ENCODE data around the gene SP8. TPM values are rescaled to one million over a fixed set of nuclear protein-coding genes. Genes with fewer than 3 reads are reported as not detected.
A peak's percentile ranks its signal among the peaks of the same experiment; 100 is the strongest.
"Not testable (repeated sequence)": the region's sequence is repeated elsewhere in the genome, so short reads cannot be mapped to it uniquely, and the experiment has no call there.

The SP8 gene
- total RNA-seq = under 1 TPM in 1 of 2 experiments, not detected in 1; 0.07 TPM

DNA sequence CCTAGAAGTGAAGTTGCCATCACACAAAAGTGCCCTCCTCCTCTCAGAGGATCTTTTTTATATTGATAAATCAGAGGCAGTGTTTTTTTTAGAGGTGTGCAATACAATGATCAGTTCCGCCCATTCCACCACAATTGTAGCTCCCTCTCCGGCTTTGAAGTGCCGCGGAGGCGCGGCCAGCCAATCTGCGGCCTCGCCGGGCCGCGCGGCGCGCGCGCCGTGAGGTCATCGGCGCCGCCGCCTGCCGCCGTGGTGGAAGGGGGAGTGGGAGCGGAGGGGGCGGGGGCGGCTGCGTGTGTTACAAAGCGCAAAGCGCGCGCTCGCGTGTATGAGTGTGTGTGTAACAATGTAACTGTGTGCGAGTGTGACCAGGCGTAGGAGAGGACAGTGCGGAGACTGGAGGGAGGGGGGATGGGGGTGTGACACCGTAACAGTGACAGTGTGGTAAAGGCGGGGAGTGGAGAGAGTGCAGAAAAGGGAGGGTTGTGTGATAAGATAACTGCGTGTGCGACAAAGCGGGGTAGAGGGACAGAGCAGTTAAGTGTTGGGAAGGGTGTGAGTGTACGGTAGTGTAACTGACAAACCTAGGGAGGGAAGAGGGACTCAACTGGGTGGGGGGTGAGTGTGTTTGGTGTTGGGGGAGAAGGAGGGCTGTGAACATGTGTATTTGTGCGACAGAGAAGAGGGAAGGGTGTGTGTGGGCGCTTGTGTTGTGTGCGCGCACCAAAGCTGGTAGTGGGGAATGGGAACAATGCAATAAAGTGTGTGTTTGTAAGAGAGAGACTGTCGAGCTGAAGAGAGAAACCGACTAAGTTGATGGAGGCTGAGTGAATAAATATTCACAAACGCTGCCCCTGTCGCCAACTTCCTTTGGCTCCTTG is at the start of gene SP8:
Gene SP8, minus strand, starts transcription at position 108 of the 881 bp plus-strand sequence. Its CDS starts 88 bp downstream, at position 20.
- intact Hi-C loops (cut with micrococcal nuclease) = loop anchor here (1.0 to 10.0 kb wide), 8 partner anchors 10 to 1295 kb away; partner anchors contain the start of genes CDCA7L, DNAH11 and POLR1F
- CTCF ChIA-PET = no interaction called here
- no peak within 1 kb of the TSS for H3K27ac Mint-ChIP-seq
- peaks cover 9% of the 10 kb centered on the region for H3K36me3 Mint-ChIP-seq (ENCODE audit: low read depth)
- DNase-seq = peak; percentile 38
- peaks cover 75% of the 10 kb centered on the region for H3K27me3 Mint-ChIP-seq (ENCODE audit: low read depth)
- H3K9me3 Mint-ChIP-seq = peaks cover 4% of the 10 kb centered on the region
- H3K4me3 Mint-ChIP-seq = peak within 1 kb of the TSS; percentile 69
- H3K4me1 Mint-ChIP-seq (ENCODE audit: low read depth) = peaks cover 27% of the 10 kb centered on the region

DNA sequence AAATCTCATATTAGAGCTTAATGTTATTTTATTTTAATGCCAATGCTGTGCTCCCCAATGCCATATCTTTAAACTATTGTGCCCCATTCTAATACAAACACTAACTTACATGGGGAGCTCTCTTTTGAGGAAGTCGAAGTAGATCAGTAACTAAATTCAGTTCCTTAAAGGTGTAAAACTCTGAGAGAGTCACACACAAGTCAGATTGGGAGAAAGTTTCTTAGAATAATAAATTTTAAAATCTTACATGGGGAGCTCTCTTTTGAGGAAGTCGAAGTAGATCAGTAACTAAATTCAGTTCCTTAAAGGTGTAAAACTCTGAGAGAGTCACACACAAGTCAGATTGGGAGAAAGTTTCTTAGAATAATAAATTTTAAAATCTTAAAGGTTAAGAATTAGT is 49.7 kb upstream of the SP8 start:
- H3K27me3 Mint-ChIP-seq (ENCODE audit: low read depth); DNase-seq; H3K4me1 Mint-ChIP-seq (ENCODE audit: low read depth); H3K27ac Mint-ChIP-seq; H3K4me3 Mint-ChIP-seq; H3K36me3 Mint-ChIP-seq (ENCODE audit: low read depth); CTCF ChIA-PET; H3K9me3 Mint-ChIP-seq; intact Hi-C loops (cut with micrococcal nuclease): not testable (repeated sequence)

DNA sequence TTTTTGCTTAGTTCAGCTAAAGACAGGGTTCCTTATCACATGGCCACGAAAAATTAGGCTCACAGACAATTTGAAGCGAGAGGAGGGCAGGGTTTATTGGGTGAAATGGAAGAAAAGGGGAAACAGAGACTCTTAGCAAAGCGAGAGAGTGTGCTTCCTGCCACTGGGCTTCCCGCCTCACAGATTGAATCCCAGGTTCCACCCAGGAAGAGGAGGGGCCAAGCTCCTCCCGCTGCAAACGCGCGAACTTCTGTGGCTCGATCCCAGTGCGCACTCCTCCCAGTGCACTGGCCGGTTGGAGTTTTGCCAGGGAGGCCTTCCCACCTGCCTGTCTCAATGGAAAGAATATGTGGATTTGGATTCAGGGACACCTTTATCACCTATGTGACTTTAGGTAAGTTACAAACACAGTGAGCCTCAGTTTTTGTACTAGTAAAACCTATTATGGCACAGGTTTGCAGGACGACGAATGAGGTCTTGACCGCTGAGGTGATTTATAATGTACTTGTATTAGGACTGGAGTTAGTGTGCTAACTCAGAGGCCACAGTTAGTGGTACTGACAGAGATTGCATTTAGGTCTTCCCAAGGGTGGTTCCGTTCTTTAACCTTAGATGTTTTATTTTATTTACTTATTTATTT is 48.5 kb upstream of the SP8 start:
- DNase-seq = no peak
- H3K4me3 Mint-ChIP-seq = no peak overlapping the region
- CTCF ChIA-PET = no interaction called here
- no peaks in the 10 kb centered on the region for H3K9me3 Mint-ChIP-seq
- no peaks in the 10 kb centered on the region for H3K36me3 Mint-ChIP-seq (ENCODE audit: low read depth)
- H3K4me1 Mint-ChIP-seq (ENCODE audit: low read depth) = no peaks in the 10 kb centered on the region
- H3K27ac Mint-ChIP-seq = no peak overlapping the region
- H3K27me3 Mint-ChIP-seq (ENCODE audit: low read depth) = peaks cover 8% of the 10 kb centered on the region
- intact Hi-C loops (cut with micrococcal nuclease) = no loop called here

DNA sequence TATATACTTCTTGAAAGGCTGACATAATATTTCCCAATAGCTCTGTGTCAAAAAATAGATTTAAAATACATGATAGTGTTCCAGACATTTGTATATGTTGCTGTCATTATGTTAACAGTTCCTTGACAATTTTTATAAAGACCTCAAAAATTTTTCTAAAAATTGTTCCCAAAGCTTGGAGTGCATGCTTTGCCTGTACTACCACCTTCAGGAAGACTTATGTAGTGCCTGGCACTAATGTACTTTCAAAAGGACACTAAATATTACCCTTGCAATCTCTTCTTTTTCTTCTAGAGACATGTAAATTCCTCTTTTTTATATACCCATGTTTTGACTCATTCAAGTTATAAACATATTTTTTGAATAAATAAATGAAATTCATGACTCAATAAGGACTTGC is 48.0 kb upstream of the SP8 start:
- CTCF ChIA-PET = no interaction called here
- no peak for DNase-seq
- Mint-ChIP-seq H3K4me3 (no peak overlapping the region), H3K9me3 (no peaks in the 10 kb centered on the region), H3K27me3 (ENCODE audit: low read depth) (peaks cover 13% of the 10 kb centered on the region), H3K36me3 (ENCODE audit: low read depth) (no peaks in the 10 kb centered on the region), H3K27ac (no peak overlapping the region), H3K4me1 (ENCODE audit: low read depth) (no peaks in the 10 kb centered on the region)
- intact Hi-C loops (cut with micrococcal nuclease) = loop anchor here (1.0 kb wide), 1 partner anchor 56 kb away; no protein-coding TSS in a partner anchor

DNA sequence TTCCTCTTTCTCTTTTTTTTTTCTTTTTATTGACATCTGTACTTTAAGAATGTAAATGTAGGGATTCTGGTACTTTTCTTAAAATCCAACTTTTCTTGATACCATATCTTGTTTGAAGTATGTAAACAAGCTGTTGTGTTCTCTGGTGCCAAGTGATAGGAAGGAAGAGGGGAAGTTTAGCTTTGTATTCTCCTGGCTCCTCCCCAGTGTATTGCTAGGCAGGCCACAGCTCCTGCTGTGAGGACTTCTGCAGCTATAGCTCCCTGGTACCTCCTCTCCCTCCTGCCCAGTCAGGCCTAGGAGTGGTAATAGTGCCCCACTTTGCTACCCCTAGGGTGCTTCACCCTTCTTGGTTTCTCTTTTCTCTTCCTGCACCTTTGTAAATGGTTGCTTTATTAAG is 45.3 kb upstream of the SP8 start:
- H3K27ac Mint-ChIP-seq = no peak overlapping the region
- no peak for DNase-seq
- CTCF ChIA-PET = interaction anchor here (0.6 to 0.7 kb wide), 3 partner anchors 22 to 1123 kb away, joined by 3 read pairs; no protein-coding TSS in a partner anchor

DNA sequence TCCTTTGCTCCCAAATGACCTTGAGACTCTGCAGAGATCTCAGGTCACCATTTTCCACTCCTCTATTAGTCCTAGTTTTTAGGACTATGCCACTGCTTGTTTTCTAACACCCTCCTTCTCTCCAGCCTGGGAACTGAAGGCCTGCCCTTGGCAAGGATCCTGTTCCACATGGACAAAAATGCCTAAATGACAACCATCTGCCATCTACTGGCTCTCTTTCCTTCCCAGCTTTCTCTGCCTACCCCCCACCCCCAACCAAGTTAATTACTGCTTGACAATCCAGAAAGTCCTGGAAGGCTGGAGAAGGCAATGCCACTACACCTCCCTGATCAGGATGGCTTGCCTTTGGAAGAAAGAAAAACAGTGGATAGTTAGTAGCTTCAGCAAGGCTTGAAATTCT is 44.8 kb upstream of the SP8 start:
- Mint-ChIP-seq H3K27me3 (ENCODE audit: low read depth) (peaks cover 18% of the 10 kb centered on the region), H3K36me3 (ENCODE audit: low read depth) (no peaks in the 10 kb centered on the region), H3K4me1 (ENCODE audit: low read depth) (no peaks in the 10 kb centered on the region), H3K4me3 (no peak overlapping the region), H3K27ac (no peak overlapping the region), H3K9me3 (no peaks in the 10 kb centered on the region)
- CTCF ChIA-PET = interaction anchor here (0.6 to 0.7 kb wide), 3 partner anchors 22 to 1122 kb away, joined by 3 read pairs; no protein-coding TSS in a partner anchor
- no peak for DNase-seq
- intact Hi-C loops (cut with micrococcal nuclease) = no loop called here

More for the DNA sequence above, 45.3 kb upstream of the SP8 start:
- Mint-ChIP-seq H3K4me1 (ENCODE audit: low read depth) (no peaks in the 10 kb centered on the region), H3K9me3 (no peaks in the 10 kb centered on the region), H3K4me3 (no peak overlapping the region), H3K27me3 (ENCODE audit: low read depth) (peaks cover 18% of the 10 kb centered on the region), H3K36me3 (ENCODE audit: low read depth) (no peaks in the 10 kb centered on the region)
- intact Hi-C loops (cut with micrococcal nuclease) = no loop called here

DNA sequence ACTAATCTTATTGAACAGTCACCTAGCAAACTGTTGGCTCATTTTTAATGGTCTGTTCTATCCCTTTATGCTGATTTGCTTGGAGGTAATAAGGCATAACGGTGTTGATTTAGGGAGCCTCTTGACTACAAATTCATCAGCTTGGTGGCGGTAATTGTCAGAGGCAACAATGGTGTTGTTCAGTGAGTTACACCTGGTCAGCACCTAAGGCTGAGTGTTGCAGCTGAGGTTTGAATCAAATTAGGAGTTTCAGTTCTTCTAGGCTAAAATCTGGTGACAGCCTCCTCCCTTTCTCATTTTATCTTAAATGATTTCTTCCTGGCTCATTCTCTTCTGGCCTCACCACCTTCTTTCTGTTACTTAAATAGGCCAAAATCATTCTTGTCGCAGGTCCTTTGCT is 42.3 kb upstream of the SP8 start:
- DNase-seq = no peak

DNA sequence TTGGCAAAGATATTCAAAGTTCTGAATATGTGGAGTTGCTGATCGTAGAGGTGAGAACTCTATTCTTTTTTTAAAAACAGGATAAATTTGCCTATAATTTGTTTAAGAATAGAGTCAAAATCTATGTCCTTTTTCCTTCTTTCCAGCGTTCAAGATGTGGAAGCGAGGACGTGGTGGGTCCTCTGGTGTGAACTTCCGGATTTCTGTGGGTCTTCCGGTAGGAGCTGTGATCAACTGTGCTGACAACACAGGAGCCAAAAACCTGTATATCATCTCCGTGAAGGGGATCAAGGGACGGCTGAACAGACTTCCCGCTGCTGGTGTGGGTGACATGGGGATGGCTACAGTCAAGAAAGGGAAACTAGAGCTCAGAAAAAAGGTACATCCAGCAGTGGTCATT is 40.5 kb upstream of the SP8 start:
- H3K36me3 Mint-ChIP-seq (ENCODE audit: low read depth) = no peaks in the 10 kb centered on the region
- no peak overlapping the region for H3K4me3 Mint-ChIP-seq
- H3K9me3 Mint-ChIP-seq = no peaks in the 10 kb centered on the region
- CTCF ChIA-PET = no interaction called here
- H3K27ac Mint-ChIP-seq = no peak overlapping the region
- H3K27me3 Mint-ChIP-seq (ENCODE audit: low read depth) = peaks cover 22% of the 10 kb centered on the region
- no peaks in the 10 kb centered on the region for H3K4me1 Mint-ChIP-seq (ENCODE audit: low read depth)
- intact Hi-C loops (cut with micrococcal nuclease) = no loop called here
- DNase-seq = no peak

More for the DNA sequence above, 42.3 kb upstream of the SP8 start:
- Mint-ChIP-seq H3K36me3 (ENCODE audit: low read depth) (no peaks in the 10 kb centered on the region), H3K4me3 (no peak overlapping the region), H3K27ac (no peak overlapping the region), H3K27me3 (ENCODE audit: low read depth) (peaks cover 23% of the 10 kb centered on the region), H3K9me3 (no peaks in the 10 kb centered on the region), H3K4me1 (ENCODE audit: low read depth) (no peaks in the 10 kb centered on the region)
- intact Hi-C loops (cut with micrococcal nuclease) = no loop called here
- CTCF ChIA-PET = no interaction called here

DNA sequence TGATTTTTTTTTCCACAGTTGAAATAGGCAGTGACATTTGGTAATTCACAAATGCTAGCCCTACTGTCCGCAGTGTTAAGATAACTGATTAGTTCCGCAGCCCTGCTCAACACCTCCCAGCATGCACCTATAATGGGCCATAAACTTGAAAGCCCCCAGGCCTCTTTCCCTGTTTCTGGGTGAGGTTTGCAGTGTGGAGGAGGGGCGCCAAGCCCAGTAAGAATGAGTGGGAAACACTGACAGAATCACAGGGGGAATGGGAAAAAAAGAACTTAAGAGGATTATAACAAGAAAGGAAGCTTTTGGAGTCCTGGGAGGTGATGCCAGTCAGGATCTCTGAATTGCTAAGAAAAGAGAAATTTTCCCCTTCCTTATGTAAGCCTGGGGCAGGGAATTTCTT is 39.6 kb upstream of the SP8 start:
- no peak for DNase-seq
- CTCF ChIA-PET = no interaction called here
- no peaks in the 10 kb centered on the region for H3K9me3 Mint-ChIP-seq
- H3K36me3 Mint-ChIP-seq (ENCODE audit: low read depth) = no peaks in the 10 kb centered on the region
- no peak overlapping the region for H3K4me3 Mint-ChIP-seq
- peaks cover 17% of the 10 kb centered on the region for H3K27me3 Mint-ChIP-seq (ENCODE audit: low read depth)
- no peaks in the 10 kb centered on the region for H3K4me1 Mint-ChIP-seq (ENCODE audit: low read depth)
- no peak overlapping the region for H3K27ac Mint-ChIP-seq
- intact Hi-C loops (cut with micrococcal nuclease) = no loop called here

DNA sequence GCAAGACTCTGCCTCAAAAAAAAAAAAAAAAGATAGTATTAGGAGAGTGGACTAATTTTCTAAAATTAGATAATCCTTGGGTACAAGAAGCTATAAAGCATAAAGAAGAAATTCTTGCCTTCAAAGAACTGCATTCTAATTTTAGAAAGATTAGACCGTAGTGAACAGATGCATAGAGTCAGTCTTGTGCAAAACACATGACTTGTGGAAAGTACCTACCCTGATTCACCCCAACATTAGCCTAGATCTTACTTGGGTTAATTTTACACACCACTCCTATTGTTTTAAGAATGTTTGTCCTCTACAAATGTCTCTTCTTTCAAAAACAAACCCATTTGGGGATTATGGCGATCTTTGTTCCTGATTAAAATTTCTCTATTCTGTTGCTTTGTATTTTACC is 38.9 kb upstream of the SP8 start:
- Mint-ChIP-seq H3K9me3 (no peaks in the 10 kb centered on the region), H3K36me3 (ENCODE audit: low read depth) (no peaks in the 10 kb centered on the region), H3K4me3 (no peak overlapping the region), H3K27me3 (ENCODE audit: low read depth) (peaks cover 15% of the 10 kb centered on the region), H3K4me1 (ENCODE audit: low read depth) (no peaks in the 10 kb centered on the region), H3K27ac (no peak overlapping the region)
- intact Hi-C loops (cut with micrococcal nuclease) = no loop called here
- CTCF ChIA-PET = no interaction called here
- no peak for DNase-seq

DNA sequence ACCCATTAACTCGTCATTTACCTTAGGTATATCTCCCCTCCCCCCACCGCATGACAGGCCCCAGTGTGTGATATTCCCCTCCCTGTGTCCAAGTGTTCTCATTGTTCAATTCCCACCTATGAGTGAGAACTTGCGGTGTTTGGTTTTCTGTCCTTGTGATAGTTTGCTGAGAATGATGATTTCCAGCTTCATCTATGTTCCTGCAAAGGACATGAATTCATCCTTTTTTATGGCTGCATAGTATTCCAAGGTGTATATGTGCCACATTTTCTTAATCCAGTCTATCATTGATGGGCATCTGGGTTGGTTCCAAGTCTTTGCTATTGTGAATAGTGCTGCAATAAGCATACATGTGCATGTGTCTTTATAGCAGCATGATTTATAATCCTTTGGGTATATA is 34.7 kb upstream of the SP8 start:
- H3K4me1 Mint-ChIP-seq (ENCODE audit: low read depth); DNase-seq; CTCF ChIA-PET: not testable (repeated sequence)

DNA sequence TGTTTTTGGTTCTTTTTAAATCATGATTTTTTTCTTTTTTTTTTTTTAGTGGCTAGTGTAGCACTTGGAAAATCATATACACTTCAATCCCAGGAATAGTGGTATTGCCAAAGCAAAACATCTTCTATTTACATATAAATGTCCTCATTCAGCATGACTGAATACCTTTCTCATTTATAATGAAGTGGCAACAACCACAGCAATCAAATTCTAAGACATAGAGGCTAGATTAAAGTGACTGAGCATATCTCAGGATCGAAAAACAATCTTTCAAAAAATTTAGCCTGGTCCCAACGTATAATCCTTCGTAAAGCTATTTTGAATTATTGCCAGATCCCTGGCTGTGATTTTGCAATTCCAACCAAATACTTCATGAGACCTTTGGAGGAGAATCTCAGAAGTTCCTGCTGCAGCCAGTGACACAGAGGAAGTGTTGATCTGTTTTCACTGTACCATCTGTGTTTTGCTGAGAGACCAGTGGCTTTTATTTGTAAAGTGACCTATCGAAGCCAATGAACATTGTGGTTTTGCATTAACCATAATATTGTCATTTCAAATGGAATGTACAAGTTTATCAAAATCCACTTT is 29.8 kb upstream of the SP8 start:
- Mint-ChIP-seq H3K27me3 (ENCODE audit: low read depth) (peaks cover 7% of the 10 kb centered on the region), H3K36me3 (ENCODE audit: low read depth) (no peaks in the 10 kb centered on the region), H3K27ac (no peak overlapping the region), H3K4me3 (no peak overlapping the region), H3K4me1 (ENCODE audit: low read depth) (no peaks in the 10 kb centered on the region), H3K9me3 (no peaks in the 10 kb centered on the region)
- intact Hi-C loops (cut with micrococcal nuclease) = no loop called here
- CTCF ChIA-PET = no interaction called here
- DNase-seq = no peak

More for the DNA sequence above, 34.7 kb upstream of the SP8 start:
- H3K27me3 Mint-ChIP-seq (ENCODE audit: low read depth); H3K36me3 Mint-ChIP-seq (ENCODE audit: low read depth); H3K27ac Mint-ChIP-seq; intact Hi-C loops (cut with micrococcal nuclease); H3K9me3 Mint-ChIP-seq; H3K4me3 Mint-ChIP-seq: not testable (repeated sequence)

Measured in activated naive CD4-positive, alpha-beta T cell treated with anti-CD3 and anti-CD28 coated beads for 36 hours (primary cell).